Measurements from ENCODE around the gene MPV17.
"Not testable (repeated sequence)": the region's sequence is repeated elsewhere in the genome, so short reads cannot be mapped to it uniquely, and the experiment has no call there.

The MPV17 gene

DNA sequence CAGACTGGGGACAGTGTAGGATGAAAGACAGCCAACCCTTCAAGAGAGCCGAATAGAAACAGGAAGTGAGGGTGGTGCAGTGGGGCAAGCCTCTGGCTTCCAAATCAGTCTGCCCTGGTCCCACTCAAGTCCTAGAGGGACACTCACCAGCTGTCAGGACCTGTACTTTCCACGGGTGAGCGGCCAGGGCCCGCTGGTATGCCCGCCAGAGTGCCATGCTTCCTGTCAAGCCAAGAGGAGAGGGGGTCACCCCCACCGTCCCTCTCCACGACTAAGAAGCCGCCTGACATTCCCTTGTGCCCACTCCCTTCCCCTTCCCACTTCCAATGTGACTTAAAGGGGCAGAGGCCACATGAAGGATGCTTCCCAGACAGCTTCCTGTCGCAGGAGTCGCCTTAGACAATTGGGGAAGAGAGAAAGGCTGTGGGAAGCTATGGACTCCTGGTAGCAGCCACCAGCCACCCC, 564 bp downstream of the MPV17 start:
- DNase-seq, result peak; percentile 49

GRCh38 chr2:27320958-27321543, 1.8 kb downstream of the MPV17 start:
- DNase-seq, result peak; percentile 65

GRCh38 chr2:27319839-27320238, 3.1 kb downstream of the MPV17 start:
- DNase-seq, result not testable (repeated sequence)

DNA sequence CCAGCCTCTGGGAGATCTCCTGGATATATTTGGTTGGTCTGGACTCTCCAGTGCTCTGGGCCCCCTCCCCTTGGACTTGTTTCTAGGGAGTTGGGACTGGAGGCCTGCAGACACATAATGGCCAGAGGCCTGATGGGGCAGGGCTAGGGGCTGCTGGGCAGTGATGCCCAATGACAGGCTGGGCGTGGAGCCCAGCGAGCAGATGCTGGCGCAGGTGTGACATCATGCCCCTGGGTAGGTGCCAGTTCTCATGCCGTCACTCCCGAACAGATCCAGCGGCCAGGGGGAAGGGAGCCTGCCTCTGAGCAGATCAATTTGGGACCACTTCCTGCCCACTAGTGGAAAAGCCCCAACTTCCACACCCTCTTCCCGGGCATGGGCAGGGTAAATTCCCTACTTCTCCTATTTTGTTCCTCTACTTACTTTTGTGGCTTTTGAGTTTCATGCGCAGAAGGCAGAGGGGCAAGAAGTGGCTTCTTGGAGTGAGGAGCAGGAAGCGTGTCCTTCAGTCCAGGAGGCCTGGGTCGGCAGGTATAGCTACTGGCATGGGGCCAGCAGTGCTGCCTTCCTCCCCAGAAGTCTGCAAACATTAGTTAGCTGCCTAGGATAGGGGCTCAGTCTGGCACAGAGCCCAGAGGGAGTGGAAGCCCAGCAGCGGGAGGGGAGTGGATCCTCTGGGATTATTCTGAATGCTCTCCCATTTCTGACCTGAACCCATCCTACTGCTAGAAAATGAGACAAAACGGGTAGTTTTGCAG, 6.1 kb downstream of the MPV17 start:
- DNase-seq, result peak; percentile 29

DNA sequence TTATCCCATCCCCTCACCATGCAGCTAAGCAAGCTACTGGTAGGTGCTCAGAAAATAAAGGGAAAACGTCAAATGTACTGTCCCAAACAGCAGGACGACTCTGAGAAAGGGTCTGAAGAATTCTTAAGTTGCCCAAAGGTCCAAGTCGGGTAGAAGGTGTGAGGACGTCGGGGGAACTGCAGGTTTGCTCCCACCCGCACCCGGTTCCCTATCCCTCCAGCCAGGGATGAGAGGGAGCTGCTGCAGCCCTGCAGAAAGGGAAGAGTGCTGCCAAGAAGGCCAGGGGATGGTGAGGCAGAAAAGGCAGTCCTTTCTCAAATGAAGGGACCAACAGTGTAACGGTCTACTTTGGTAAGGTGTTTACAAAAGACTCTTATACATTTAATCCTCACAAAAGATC, 7.8 kb downstream of the MPV17 start:
- no peak for DNase-seq

GRCh38 chr2:27314709-27315108, 8.2 kb downstream of the MPV17 start:
- DNase-seq, result no peak

GRCh38 chr2:27313882-27314645, 8.8 kb downstream of the MPV17 start:
- no peak for DNase-seq

DNA sequence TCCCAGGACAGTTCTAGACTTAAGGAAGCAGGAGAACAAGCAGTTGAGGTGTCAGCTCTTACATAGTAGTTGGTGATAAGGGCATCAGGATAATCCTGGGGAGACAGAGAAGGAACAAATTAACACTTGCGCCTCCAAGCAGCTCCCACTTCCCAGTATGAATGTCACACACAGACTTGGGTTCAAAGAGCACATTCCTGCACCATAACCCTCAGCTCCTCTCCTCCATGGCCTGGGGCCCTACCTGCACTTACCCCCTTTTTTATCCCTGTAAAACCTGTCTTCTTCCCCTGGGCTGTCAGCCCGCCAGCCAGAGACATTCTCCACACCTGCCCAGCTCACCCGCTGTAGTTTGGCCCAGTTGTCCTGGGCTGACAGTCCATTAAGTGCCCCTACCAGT, 10.7 kb downstream of the MPV17 start:
- no peak for DNase-seq

- no peak for DNase-seq
These were observed 13.2 kb downstream of the MPV17 start for GRCh38 chr2:27309651-27310050.

DNA sequence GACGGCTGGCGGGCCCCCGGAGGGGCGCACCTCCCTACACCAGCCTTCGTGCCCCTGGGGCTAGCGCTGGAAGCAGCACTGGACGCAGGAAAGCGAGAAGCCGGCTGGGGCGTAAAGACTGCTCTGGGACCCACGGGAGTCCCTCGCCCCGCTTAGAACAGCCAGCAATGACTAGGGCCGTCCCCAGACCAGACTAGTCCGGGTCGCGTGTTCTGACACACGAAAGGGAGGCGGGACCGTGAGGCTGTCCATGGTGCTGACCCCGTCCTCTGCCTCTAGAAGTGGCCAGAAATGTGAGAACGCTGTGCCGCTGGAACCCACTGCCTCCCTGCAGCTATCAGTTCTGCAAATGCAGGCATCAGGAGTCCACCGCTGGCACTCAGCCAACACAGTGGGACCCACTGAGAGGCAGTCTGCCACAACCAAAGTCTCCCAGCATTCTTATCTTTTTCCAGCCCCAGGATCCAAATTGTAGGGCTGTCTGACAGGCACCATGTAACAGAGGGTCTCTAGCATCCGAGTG, 14.5 kb downstream of the MPV17 start, which contains the start of gene UCN:
Gene UCN (minus strand): TSS at position 87 of the 523 bp plus-strand sequence. CDS start 550 bp downstream, outside the sequence.
- DNase-seq, result no peak

DNA sequence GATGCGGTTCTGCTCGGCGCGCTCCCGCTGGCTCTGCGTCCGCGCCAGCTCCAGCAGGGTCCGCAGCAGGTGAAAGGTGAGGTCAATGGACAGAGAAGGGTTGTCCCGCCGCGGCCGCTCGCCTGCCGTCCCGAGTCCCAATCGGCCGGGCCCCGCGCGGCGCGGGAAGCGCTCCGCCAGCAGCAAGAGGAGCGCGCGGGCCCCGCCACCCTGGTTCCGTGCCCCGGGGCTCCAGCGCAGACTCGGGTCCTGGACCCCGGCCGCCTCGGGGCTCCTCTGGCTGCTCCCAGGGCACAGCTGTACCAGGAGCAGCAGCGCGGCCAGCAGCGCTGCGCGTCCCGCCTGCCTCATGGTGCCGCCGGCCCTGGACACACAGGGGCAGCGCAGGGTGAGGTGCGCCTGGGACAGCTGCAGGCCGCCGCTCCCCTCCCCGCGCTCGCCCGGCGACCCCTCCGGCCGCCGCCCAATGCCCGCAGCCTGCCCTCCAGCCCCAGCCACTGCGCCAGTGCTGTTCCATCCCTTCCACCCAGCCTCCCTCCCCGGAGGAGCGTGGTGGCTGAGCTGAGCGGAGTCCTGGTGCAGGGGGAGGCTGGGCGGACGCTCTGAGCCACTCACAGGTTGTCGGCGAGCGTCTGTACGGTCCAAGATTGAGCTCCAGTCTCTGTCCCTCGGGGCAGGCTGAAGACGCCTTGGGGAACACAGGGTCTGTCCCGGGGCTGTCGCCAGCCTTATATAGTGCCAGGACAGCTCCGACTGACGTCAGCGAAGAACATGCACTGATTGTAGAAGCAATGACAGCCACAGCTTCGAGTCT, 15.1 kb downstream of the MPV17 start:
- DNase-seq, result no peak

DNA sequence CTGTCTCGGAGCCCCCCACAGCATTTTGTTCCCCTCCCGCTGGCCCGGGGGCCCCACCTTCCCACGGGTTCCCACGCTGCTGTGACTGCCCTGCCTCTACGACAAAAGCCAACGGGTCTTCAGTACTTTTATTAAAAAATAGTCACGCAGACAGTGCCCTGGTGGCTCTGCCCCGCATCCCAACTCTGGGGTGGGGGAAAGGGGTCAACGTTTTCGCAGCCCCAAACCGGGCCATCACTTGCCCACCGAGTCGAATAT, 15.7 kb downstream of the MPV17 start:
- no peak for DNase-seq

GRCh38 chr2:27306573-27307286, 16.2 kb downstream of the MPV17 start:
- DNase-seq, result no peak

DNA sequence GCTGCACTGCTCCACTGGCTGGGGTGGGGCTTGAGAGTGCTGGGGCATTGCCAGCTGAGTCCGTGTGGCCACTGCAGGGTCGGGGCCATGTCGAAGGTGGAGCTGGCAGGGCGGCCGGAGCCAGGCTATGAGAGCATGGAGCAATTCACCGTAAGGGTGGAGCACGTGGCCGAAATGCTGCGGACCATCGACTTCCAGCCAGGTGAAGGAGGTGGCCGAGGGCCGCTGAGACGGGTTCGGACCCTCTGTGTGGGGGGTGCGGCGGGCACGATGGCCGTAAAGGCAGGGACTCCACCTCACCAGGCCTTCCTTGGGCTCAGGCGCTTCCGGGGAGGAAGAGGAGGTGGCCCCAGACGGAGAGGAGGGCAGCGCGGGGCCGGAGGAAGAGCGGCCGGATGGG, 16.8 kb downstream of the MPV17 start:
- DNase-seq, result no peak

GRCh38 chr2:27305516-27305915, 17.4 kb downstream of the MPV17 start:
- DNase-seq, result no peak

DNA sequence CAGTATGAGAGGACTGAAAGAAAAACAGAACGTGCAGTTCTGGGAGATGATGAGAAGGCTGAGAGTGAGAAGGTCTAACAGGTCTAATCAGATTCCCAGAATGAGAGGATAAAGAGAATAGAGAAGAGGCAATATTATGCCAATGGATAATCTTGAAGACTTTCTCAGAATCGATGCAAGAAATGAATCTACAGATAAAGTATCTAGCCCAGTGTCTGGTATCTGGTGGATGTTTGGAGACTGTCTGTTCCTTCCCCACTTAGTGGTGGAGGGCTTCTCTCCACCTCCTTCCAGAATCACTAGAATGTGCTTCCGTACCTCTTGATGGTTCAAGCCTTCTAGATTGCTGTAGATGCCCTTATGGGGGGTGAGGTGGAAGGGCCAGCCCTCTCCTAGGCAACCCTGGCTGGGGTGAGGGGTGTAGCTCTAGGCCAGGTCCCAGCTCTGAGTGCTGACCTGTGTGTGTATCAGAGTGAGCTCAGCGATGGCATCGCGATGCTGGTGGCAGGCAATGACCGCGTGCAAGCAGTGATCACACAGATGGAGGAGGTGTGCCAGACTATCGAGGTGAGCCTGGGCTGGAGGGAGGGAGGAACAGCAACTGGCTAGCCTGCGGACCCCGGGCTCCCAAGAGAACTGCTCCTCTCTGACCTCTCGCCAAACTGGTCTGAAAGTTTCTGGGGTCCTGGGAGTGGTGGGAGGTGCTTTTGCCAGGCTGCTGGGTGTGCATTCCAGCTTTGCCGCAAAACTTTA, 18.2 kb downstream of the MPV17 start:
- no peak for DNase-seq

DNA sequence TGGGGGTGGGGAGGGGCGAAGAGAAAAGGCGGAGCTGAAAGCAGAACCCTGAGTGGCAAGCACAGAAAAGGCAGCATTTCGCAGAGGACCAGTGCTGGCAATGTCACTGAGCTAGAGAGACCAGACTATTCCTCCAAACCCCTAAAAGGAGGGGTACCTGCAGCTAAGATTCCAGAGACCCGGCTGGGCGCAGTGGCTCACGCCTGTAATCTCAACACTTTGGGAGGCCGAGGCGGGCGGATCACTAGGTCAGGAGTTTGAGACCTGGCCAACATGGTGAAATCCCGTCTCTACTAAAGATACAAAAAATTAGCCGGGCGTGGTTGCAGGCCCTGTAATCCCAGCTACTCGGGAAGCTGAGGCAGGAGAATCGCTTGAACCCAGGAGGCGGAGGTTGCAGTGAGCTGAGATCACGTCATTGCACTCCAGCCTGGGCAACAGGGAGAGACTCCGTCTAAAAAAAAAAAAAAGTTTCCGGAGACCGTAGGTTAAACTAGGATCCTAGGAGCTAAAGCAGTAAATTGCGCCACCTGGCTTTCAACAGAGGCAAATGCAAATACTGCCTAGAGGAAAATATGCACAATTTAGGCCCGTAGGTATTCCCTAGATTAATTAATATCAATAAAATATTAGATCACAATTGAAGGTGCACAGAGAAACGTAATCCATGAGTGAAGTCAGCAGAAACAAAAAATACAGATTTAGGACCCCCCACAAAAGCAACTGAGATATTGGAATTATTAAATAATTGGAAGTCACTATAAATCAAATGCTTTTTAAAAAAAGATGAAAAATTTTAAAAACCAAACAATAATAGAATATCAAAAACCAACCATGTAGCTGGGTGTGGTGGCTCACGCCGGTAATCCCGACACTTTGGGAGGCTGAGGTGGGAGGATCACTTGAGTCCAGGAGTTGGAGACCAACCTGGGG, 19.5 kb downstream of the MPV17 start:
- peak; percentile 85 for DNase-seq

DNA sequence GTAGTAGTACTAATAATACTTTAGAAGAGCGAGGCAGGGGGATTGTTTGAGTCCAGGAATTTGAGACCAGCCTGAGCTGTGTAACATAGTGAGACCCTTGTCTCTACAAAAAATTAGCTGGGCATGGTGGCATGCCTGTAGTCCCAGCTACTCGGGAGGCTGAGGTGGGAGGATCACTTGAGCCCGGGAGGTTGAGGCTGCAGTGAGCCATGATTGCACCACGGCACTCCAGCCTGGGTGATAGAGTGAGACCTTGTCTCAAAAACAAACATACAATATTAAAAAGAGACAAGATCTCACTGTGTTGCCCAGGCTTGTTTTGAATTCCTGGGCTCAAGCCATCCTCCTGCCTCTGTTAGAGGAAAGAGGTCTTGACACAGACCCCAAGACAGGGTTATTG, 22.3 kb downstream of the MPV17 start:
- not testable (repeated sequence) for DNase-seq

GRCh38 chr2:27298391-27299080, 24.4 kb downstream of the MPV17 start:
- DNase-seq, result no peak

GRCh38 chr2:27297195-27297594, 25.7 kb downstream of the MPV17 start:
- peak; percentile 24 for DNase-seq

Measured in inflammatory macrophage treated with lipopolysaccharide for 4 hours (primary cell).